ENCODE measurements around the gene PPP1R14C.
"Not testable (repeated sequence)": the region's sequence is repeated elsewhere in the genome, so short reads cannot be mapped to it uniquely, and the experiment has no call there.

PPP1R14C gene

GRCh38 chr6:150142670-150143515 is at the start of gene PPP1R14C:
PPP1R14C (plus strand) TSS chr6:150143044; CDS start chr6:150143193, 149 bp downstream.
- DNase-seq: peak; percentile 33 to 46

- no peak for DNase-seq
Measured at GRCh38 chr6:150093397-150093796, 49.4 kb upstream of the PPP1R14C start.

GRCh38 chr6:150098155-150098554 is 44.7 kb upstream of the PPP1R14C start:
- no peak for DNase-seq

GRCh38 chr6:150099546-150099945 is 43.3 kb upstream of the PPP1R14C start:
- no peak for DNase-seq

GRCh38 chr6:150099953-150100352 is 42.9 kb upstream of the PPP1R14C start:
- no peak for DNase-seq

GRCh38 chr6:150100745-150101144 is 42.1 kb upstream of the PPP1R14C start:
- no peak for DNase-seq

- DNase-seq: no peak
Measured at GRCh38 chr6:150102750-150103270, 40.0 kb upstream of the PPP1R14C start.

GRCh38 chr6:150112233-150112632 is 30.6 kb upstream of the PPP1R14C start:
- DNase-seq: no peak

GRCh38 chr6:150115769-150116168 is 27.1 kb upstream of the PPP1R14C start:
- no peak for DNase-seq

- DNase-seq: no peak
Measured at GRCh38 chr6:150116200-150116800, 26.5 kb upstream of the PPP1R14C start.

GRCh38 chr6:150118203-150118602 is 24.6 kb upstream of the PPP1R14C start:
- no peak for DNase-seq

GRCh38 chr6:150118627-150119026 is 24.2 kb upstream of the PPP1R14C start:
- no peak for DNase-seq

GRCh38 chr6:150119173-150119572 is 23.7 kb upstream of the PPP1R14C start:
- no peak for DNase-seq

GRCh38 chr6:150123645-150124044 is 19.2 kb upstream of the PPP1R14C start:
- no peak for DNase-seq

- DNase-seq: no peak
Measured at GRCh38 chr6:150124235-150124634, 18.6 kb upstream of the PPP1R14C start.

GRCh38 chr6:150126641-150127291 is 16.1 kb upstream of the PPP1R14C start:
- DNase-seq: no peak

GRCh38 chr6:150128425-150128824 is 14.4 kb upstream of the PPP1R14C start:
- DNase-seq: no peak

- no peak for DNase-seq
Measured at GRCh38 chr6:150129616-150130505, 13.0 kb upstream of the PPP1R14C start.

- DNase-seq: no peak
Measured at GRCh38 chr6:150133686-150134085, 9.2 kb upstream of the PPP1R14C start.

GRCh38 chr6:150134280-150134920 is 8.4 kb upstream of the PPP1R14C start:
- DNase-seq: no peak

GRCh38 chr6:150137711-150138110 is 5.1 kb upstream of the PPP1R14C start:
- DNase-seq: not testable (repeated sequence)

- no peak for DNase-seq
Measured at GRCh38 chr6:150138638-150139037, 4.2 kb upstream of the PPP1R14C start.
